Hepatocyte (in vitro differentiated cells): ENCODE data around the gene TOR4A. TPM values are rescaled to one million over a fixed set of nuclear protein-coding genes. Genes with fewer than 3 reads are reported as not detected.

Source experiments
- DNase-seq: peaks from one replicate; pipeline ENCODE4 v3.0.0-alpha.2; 2016; ENCODE audit warnings: low spot score
- H2AFZ ChIP-seq: fragments of 200-600 bp; sonication (generic); 2 replicates; pipeline ENCODE4 v1.6.0; 2016; ENCODE audit warnings: antibody characterized with exemption, mild to moderate bottlenecking
- H3K27ac ChIP-seq: fragments of 200-600 bp; sonication (generic); 2 replicates; pipeline ENCODE4 v1.5.1; 2016; ENCODE audit warnings: mild to moderate bottlenecking
- H3K27me3 ChIP-seq: fragments of 200-600 bp; sonication (generic); 2 replicates; pipeline ENCODE4 v1.6.1; 2016
- H3K36me3 ChIP-seq: fragments of 200-600 bp; sonication (generic); replicated peaks from 2 replicates; pipeline ENCODE4 v1.5.1; 2016; ENCODE audit warnings: low read depth; ENCODE audit not compliant: insufficient read depth
- H3K4me1 ChIP-seq: fragments of 200-600 bp; sonication (generic); 2 replicates; pipeline ENCODE4 v1.5.1; 2016; ENCODE audit warnings: mild to moderate bottlenecking, moderate library complexity; ENCODE audit not compliant: insufficient read depth
- H3K4me2 ChIP-seq: fragments of 200-600 bp; sonication (generic); 2 replicates; pipeline ENCODE4 v1.6.0; 2016
- H3K4me3 ChIP-seq: fragments of 200-600 bp; sonication (generic); 2 replicates; pipeline ENCODE4 v1.5.1; 2016; ENCODE audit warnings: mild to moderate bottlenecking
- H3K79me2 ChIP-seq: fragments of 200-600 bp; sonication (generic); 2 replicates; pipeline ENCODE4 v1.6.0; 2017; ENCODE audit warnings: mild to moderate bottlenecking
- H3K9me2 ChIP-seq: fragments of 200-600 bp; sonication (generic); replicated peaks from 2 replicates; pipeline ENCODE4 v1.6.0; 2017; ENCODE audit warnings: mild to moderate bottlenecking; ENCODE audit not compliant: insufficient read depth
- H3K9me3 ChIP-seq: fragments of 200-600 bp; sonication (generic); 2 replicates; pipeline ENCODE4 v1.5.1; 2016; ENCODE audit warnings: low read depth, mild to moderate bottlenecking
- H4K20me1 ChIP-seq: fragments of 200-600 bp; sonication (generic); 2 replicates; pipeline ENCODE4 v1.6.0; 2016; ENCODE audit warnings: mild to moderate bottlenecking; ENCODE audit not compliant: insufficient read depth, poor library complexity, severe bottlenecking
- EZH2 ChIP-seq: fragments of 200-600 bp; sonication (generic); IDR thresholded peaks from 2 replicates; pipeline ENCODE4 v1.6.1; 2016; ENCODE audit warnings: antibody characterized with exemption, mild to moderate bottlenecking, borderline replicate concordance
- EZH2phosphoT487 ChIP-seq: fragments of 200-600 bp; sonication (generic); IDR thresholded peaks from one replicate; pipeline ENCODE4 v1.6.1; 2018; ENCODE audit warnings: antibody characterized with exemption, mild to moderate bottlenecking, low read depth, moderate library complexity; ENCODE audit not compliant: unreplicated experiment, severe bottlenecking
- WGBS: methylation state at CpG from one replicate; pipeline ENCODE4 v1.1.6; 2016; ENCODE audit warnings: low lambda C conversion rate; ENCODE audit errors: missing lambda C conversion rate; 5-methylcytosine and 5-hydroxymethylcytosine counted together
- polyA plus RNA-seq: library from polyadenylated mRNA; unstranded; fragments of >200 nt; fragmentation: Nextera tagmentation; extraction: Ambion mirVana; gene quantifications from 2 replicates; pipeline ENCODE4 v1.2.1, GENCODE V29; 2016
- total RNA-seq: library from RNA; depleted of rRNA; stranded (reverse); fragments of >200 nt; gene quantifications from 2 replicates; pipeline ENCODE4 v1.2.3, GENCODE V29; 2014
- TF ChIP-seq, protein P1 (sequence below): fragments of 200-600 bp; sonication (generic); IDR thresholded peaks from 2 replicates; pipeline ENCODE4 v1.5.1; 2016; ENCODE audit warnings: antibody characterized with exemption, mild to moderate bottlenecking; ENCODE audit not compliant: poor library complexity

The TOR4A gene
- total and polyA plus RNA-seq, 2 experiments from 2014 or later: 8.0 to 14.4 TPM

DNA sequence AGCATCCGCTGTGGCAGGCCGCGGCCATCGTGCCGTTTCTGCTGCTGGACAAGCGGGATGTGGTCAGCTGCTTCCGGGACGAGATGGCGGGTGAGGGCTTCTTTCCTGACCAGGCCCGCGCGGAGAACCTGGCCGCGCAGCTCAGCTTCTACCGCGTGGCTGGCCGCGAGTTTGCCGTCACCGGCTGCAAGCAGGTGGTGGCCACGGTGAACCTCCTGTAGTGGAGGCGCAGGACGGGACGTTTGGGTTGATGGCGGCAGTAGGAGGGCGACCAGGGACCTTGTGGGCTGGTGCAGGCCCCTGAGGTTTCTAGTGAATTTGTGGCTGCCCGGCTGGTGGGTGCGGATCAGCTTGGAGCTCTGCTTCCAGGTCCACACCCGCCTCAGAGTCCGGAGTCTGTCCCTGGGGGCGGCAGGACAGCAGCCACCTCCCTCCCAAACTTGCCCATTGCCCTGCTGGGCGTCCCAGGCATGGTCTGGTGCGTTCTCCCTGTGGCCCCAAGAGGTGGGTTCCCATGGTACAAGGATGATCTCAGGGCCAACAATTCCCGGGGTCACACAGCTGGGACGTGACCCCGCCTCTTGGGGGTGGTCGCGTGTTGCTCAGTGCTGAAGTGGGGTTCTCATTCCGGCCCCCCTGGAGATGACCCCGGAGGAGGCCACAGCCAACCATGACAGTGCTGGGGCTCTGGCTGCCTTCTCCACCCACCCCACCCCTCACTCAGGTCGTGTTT is 2.4 kb downstream of the TOR4A start:
- H3K27ac ChIP-seq: no peak overlapping the region
- no peaks in the 10 kb centered on the region for H4K20me1 ChIP-seq
- peak; percentile 6 for DNase-seq
- H3K4me3 ChIP-seq: no peak overlapping the region
- H3K9me2 ChIP-seq: no peaks in the 10 kb centered on the region
- no peak overlapping the region for H2AFZ ChIP-seq
- H3K4me1 ChIP-seq: peaks cover 26% of the 10 kb centered on the region
- no peaks in the 10 kb centered on the region for H3K36me3 ChIP-seq
- H3K9me3 ChIP-seq: no peaks in the 10 kb centered on the region
- TF ChIP-seq, protein P1, sequence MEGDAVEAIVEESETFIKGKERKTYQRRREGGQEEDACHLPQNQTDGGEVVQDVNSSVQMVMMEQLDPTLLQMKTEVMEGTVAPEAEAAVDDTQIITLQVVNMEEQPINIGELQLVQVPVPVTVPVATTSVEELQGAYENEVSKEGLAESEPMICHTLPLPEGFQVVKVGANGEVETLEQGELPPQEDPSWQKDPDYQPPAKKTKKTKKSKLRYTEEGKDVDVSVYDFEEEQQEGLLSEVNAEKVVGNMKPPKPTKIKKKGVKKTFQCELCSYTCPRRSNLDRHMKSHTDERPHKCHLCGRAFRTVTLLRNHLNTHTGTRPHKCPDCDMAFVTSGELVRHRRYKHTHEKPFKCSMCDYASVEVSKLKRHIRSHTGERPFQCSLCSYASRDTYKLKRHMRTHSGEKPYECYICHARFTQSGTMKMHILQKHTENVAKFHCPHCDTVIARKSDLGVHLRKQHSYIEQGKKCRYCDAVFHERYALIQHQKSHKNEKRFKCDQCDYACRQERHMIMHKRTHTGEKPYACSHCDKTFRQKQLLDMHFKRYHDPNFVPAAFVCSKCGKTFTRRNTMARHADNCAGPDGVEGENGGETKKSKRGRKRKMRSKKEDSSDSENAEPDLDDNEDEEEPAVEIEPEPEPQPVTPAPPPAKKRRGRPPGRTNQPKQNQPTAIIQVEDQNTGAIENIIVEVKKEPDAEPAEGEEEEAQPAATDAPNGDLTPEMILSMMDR: no peak
- no peak for TF ChIP-seq EZH2phosphoT487
- no peak for TF ChIP-seq EZH2
- WGBS: 97% methylated on average over 40 of the region's 41 CpGs
- H3K27me3 ChIP-seq: no peaks in the 10 kb centered on the region
- no peaks in the 10 kb centered on the region for H3K79me2 ChIP-seq
- H3K4me2 ChIP-seq: peak overlapping the region; percentile 93

GRCh38 chr9:137280474-137281344 is 3.2 kb downstream of the TOR4A start:
- Histone ChIP-seq H3K79me2 (no peaks in the 10 kb centered on the region), H3K9me3 (no peaks in the 10 kb centered on the region), H3K9me2 (no peaks in the 10 kb centered on the region), H3K27ac (no peak overlapping the region), H3K4me2 (peak overlapping the region; percentile 93), H3K4me1 (peaks cover 26% of the 10 kb centered on the region), H3K36me3 (no peaks in the 10 kb centered on the region), H3K4me3 (no peak overlapping the region), H3K27me3 (no peaks in the 10 kb centered on the region), H2AFZ (peak overlapping the region; percentile 74), H4K20me1 (no peaks in the 10 kb centered on the region)
- no peak for TF ChIP-seq EZH2phosphoT487
- TF ChIP-seq, protein P1: peak; percentile 54
- peak; percentile 36 for TF ChIP-seq EZH2
- 27% methylated on average over 28 of the region's 85 CpGs for WGBS
- peak; percentile 67 for DNase-seq

DNA sequence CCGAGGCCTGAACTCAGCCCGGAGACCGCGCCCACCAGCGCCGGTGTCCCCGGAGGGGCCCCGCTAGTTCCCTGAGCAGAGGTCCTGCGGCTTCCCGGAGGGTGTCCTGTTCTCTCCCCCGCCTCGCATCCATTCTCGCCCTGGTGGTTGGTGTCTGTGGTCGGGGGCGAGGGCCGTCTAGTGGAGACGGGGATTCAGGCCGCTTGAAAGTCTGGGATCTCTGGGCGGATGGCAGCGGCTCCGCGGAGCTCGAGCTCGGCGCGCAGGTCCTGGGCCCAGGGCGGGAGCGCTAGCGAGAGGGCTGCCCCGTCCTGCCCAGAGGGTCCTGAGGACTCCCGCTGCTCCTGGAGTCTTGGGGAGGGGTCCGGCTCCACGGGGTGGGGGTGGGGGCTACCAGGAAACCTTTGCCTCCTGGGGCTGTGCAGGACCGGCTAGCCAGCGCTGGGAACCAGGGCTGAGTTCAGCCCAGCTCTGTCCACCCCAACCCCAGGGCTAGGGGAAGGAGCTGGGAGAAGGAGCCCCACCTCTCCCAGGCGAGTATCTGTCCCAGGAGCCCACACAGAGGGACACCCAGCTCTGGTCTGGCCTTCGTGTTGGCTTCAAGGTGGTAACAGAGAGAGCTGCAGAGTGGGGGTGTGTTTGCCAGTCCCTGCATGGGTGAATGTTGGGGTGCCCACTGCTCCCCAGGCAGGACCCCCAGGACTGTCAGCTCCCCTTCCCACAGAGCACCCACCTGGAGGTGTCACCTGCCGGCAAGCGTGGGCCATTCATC is 4.0 kb downstream of the TOR4A start:
- 32% methylated on average over 35 of the region's 39 CpGs for WGBS
- no peaks in the 10 kb centered on the region for H3K79me2 ChIP-seq
- no peaks in the 10 kb centered on the region for H3K36me3 ChIP-seq
- peak; percentile 32 for DNase-seq
- H4K20me1 ChIP-seq: no peaks in the 10 kb centered on the region
- no peaks in the 10 kb centered on the region for H3K9me3 ChIP-seq
- H3K4me1 ChIP-seq: peaks cover 18% of the 10 kb centered on the region
- H3K4me3 ChIP-seq: no peak overlapping the region
- H3K4me2 ChIP-seq: peak overlapping the region; percentile 93
- no peak overlapping the region for H3K27ac ChIP-seq
- TF ChIP-seq, protein P1: no peak
- no peak for TF ChIP-seq EZH2
- TF ChIP-seq EZH2phosphoT487: no peak
- H2AFZ ChIP-seq: no peak overlapping the region
- H3K27me3 ChIP-seq: no peaks in the 10 kb centered on the region
- no peaks in the 10 kb centered on the region for H3K9me2 ChIP-seq
